OCI-LY1 (cell line): Measurements from ENCODE around the gene PIAS1.

Experiments
- CTCF ChIP-seq: fragments of 200-600 bp; sonication (generic), shearing (Covaris generic); IDR thresholded peaks from 2 replicates; pipeline ENCODE4 v1.5.1; 2017; ENCODE audit warnings: mild to moderate bottlenecking, antibody characterized with exemption, low read length, moderate library complexity, mixed read lengths
- EZH2 ChIP-seq: fragments of 200-600 bp; sonication (generic), shearing (Covaris generic); IDR thresholded peaks from 2 replicates; pipeline ENCODE4 v1.8.0; 2017; ENCODE audit warnings: borderline replicate concordance, mixed run types, mild to moderate bottlenecking, antibody characterized with exemption, low read length, moderate library complexity, mixed read lengths

- TF ChIP-seq CTCF = no peak
- no peak for TF ChIP-seq EZH2
These were observed 58.6 kb downstream of the PIAS1 start for GRCh38 chr15:68112706-68113105.
